ENCODE measurements around the gene POLG. TPM values are rescaled to one million over a fixed set of nuclear protein-coding genes. Genes with fewer than 3 reads are reported as not detected.

Gene POLG
- total RNA-seq, 2 experiments from 2014 or later, result 139 to 140 TPM

GRCh38 chr15:89368566-89369223, 34.1 kb upstream of the POLG start:
- H3K4me3 ChIP-seq (ENCODE audit: low read length), result no peak overlapping the region
- Mint-ChIP-seq H3K27ac (no peak overlapping the region), H3K4me1 (ENCODE audit: low read depth) (peaks cover 14% of the 10 kb centered on the region), H3K4me3 (no peak overlapping the region), H3K27me3 (peaks cover 79% of the 10 kb centered on the region), H3K36me3 (ENCODE audit: low read depth) (no peaks in the 10 kb centered on the region), H3K9me3 (no peaks in the 10 kb centered on the region)
- TF ChIP-seq CTCF (IDR thresholded peaks at IDR 0.05), result no peak
- peaks cover 79 to 99% of the 10 kb centered on the region in 2 experiments for H3K27me3 ChIP-seq (ENCODE audit: control insufficient read depth in 1 of 2, insufficient read depth in 2 of 2, low read length in 2 of 2)
- H3K36me3 ChIP-seq (ENCODE audit: insufficient read depth, low read length), result no peaks in the 10 kb centered on the region
- intact Hi-C loops (cut with DNase I, micrococcal nuclease), result no loop called here
- ATAC-seq (ENCODE audit: poor library complexity) (no peak), DNase-seq (no peak)
- peaks cover 0 to 60% of the 10 kb centered on the region in 2 experiments for H3K9me3 ChIP-seq (ENCODE audit: control insufficient read depth in 1 of 2, insufficient read depth in 1 of 2, low read length in 2 of 2)
- no peak overlapping the region for H3K27ac ChIP-seq (ENCODE audit: low read depth in 1 of 2, low read length in 2 of 2)
- POLR2A ChIA-PET, result interaction anchor here (0.7 kb wide), 1 partner anchor 9 kb away, joined by 3 read pairs; no protein-coding TSS in a partner anchor
- CTCF ChIA-PET, result interaction anchor here (2.9 kb wide), 1 partner anchor 10 kb away, joined by 10 read pairs; no protein-coding TSS in a partner anchor
- peaks cover 35% of the 10 kb centered on the region for H3K4me1 ChIP-seq (ENCODE audit: insufficient read depth, low read length)

- no peak overlapping the region for H3K27ac Mint-ChIP-seq
- DNase-seq, result peak in 1 of 14 experiments; percentile 29
- CTCF ChIA-PET, result interaction anchor here (2.9 kb wide), 1 partner anchor 9 kb away, joined by 10 read pairs; no protein-coding TSS in a partner anchor
- Histone ChIP-seq H3K27ac (ENCODE audit: low read depth in 1 of 2, low read length in 2 of 2) (no peak overlapping the region), H3K36me3 (ENCODE audit: insufficient read depth, low read length) (no peaks in the 10 kb centered on the region), H3K4me3 (ENCODE audit: low read length) (no peak overlapping the region), H3K4me1 (ENCODE audit: insufficient read depth, low read length) (peaks cover 40% of the 10 kb centered on the region), H3K27me3 (ENCODE audit: control insufficient read depth in 1 of 2, insufficient read depth in 2 of 2, low read length in 2 of 2) (peaks cover 84 to 99% of the 10 kb centered on the region in 2 experiments), H3K9me3 (ENCODE audit: control insufficient read depth in 1 of 2, insufficient read depth in 1 of 2, low read length in 2 of 2) (peaks cover 0 to 63% of the 10 kb centered on the region in 2 experiments)
- no peak for ATAC-seq (ENCODE audit: poor library complexity)
- H3K4me1 Mint-ChIP-seq (ENCODE audit: low read depth), result peaks cover 14% of the 10 kb centered on the region
- no peak overlapping the region for H3K4me3 Mint-ChIP-seq
- intact Hi-C loops (cut with DNase I, micrococcal nuclease), result no loop called here
- H3K27me3 Mint-ChIP-seq, result peaks cover 81% of the 10 kb centered on the region
- POLR2A ChIA-PET, result no interaction called here
- no peaks in the 10 kb centered on the region for H3K36me3 Mint-ChIP-seq (ENCODE audit: low read depth)
- TF ChIP-seq CTCF (IDR thresholded peaks at IDR 0.05), result no peak
- H3K9me3 Mint-ChIP-seq, result no peaks in the 10 kb centered on the region
Observed at GRCh38 chr15:89367485-89368451, 33.1 kb upstream of the POLG start.

GRCh38 chr15:89366656-89367393, 32.2 kb upstream of the POLG start:
- Histone ChIP-seq H3K4me1 (ENCODE audit: insufficient read depth, low read length) (peaks cover 47% of the 10 kb centered on the region), H3K4me3 (ENCODE audit: low read length) (no peak overlapping the region), H3K9me3 (ENCODE audit: control insufficient read depth in 1 of 2, insufficient read depth in 1 of 2, low read length in 2 of 2) (peaks cover 0 to 66% of the 10 kb centered on the region in 2 experiments), H3K36me3 (ENCODE audit: insufficient read depth, low read length) (no peaks in the 10 kb centered on the region), H3K27ac (ENCODE audit: low read depth in 1 of 2, low read length in 2 of 2) (no peak overlapping the region), H3K27me3 (ENCODE audit: control insufficient read depth in 1 of 2, insufficient read depth in 2 of 2, low read length in 2 of 2) (peaks cover 82 to 99% of the 10 kb centered on the region in 2 experiments)
- intact Hi-C loops (cut with DNase I, micrococcal nuclease), result no loop called here
- ChIA-PET CTCF (no interaction called here), POLR2A (no interaction called here)
- H3K27me3 Mint-ChIP-seq, result peaks cover 76% of the 10 kb centered on the region
- H3K4me1 Mint-ChIP-seq (ENCODE audit: low read depth), result peaks cover 14% of the 10 kb centered on the region
- DNase-seq (no peak), ATAC-seq (ENCODE audit: poor library complexity) (no peak)
- no peaks in the 10 kb centered on the region for H3K36me3 Mint-ChIP-seq (ENCODE audit: low read depth)
- TF ChIP-seq CTCF (IDR thresholded peaks at IDR 0.05), result no peak
- H3K9me3 Mint-ChIP-seq, result no peaks in the 10 kb centered on the region
- H3K27ac Mint-ChIP-seq, result no peak overlapping the region
- H3K4me3 Mint-ChIP-seq, result peak overlapping the region; percentile 1

Data from CD4-positive, alpha-beta T cell (primary cell).